ENCODE measurements around the gene MAP3K5. TPM values are rescaled to one million over a fixed set of nuclear protein-coding genes. Genes with fewer than 3 reads are reported as not detected.

The MAP3K5 gene
- total and polyA plus RNA-seq, 9 of the 15 experiments (the other 6 are each of a cell fraction or from before 2014, with no cell fraction given), result 2.2 to 13.0 (median 9.9) TPM

- Histone ChIP-seq H3K27ac (ENCODE audit: extremely low read depth, low read depth, low read length) (no peak overlapping the region), H3K4me1 (replicated peaks in 1 of 2; ENCODE audit: control insufficient read depth in 2 of 2, insufficient read depth in 2 of 2, low read length in 2 of 2) (peaks cover 0 to 6% of the 10 kb centered on the region in 2 experiments; a peak in 3 of 5 replicates), H3K9me3 (replicated peaks; ENCODE audit: control insufficient read depth, insufficient read depth, low read depth, low read length) (no peaks in the 10 kb centered on the region), H3K4me2 (ENCODE audit: insufficient read depth, low read length) (no peak overlapping the region), H4K20me1 (replicated peaks; ENCODE audit: control insufficient read depth, insufficient read depth, low read length) (no peaks in the 10 kb centered on the region), H3K36me3 (ENCODE audit: control insufficient read depth, insufficient read depth, low read length) (no peaks in the 10 kb centered on the region; the same call in 1 of the 3 replicates), H3K79me2 (ENCODE audit: control insufficient read depth, insufficient read depth, low read length) (no peaks in the 10 kb centered on the region), H3K4me3 (no peak overlapping the region), H2AFZ (ENCODE audit: low read depth, low read length) (no peak overlapping the region), H3K9me1 (ENCODE audit: control insufficient read depth, insufficient read depth, low read length) (no peaks in the 10 kb centered on the region), H3K9ac (ENCODE audit: insufficient read depth in 1 of 2, low read depth in 2 of 2, low read length in 2 of 2) (no peak overlapping the region), H3K27me3 (ENCODE audit: control insufficient read depth in 2 of 2, insufficient read depth in 2 of 2, low read length in 2 of 2) (no peaks in the 10 kb centered on the region)
- ChIA-PET CTCF (ENCODE audit: low intra/inter-chr PET ratio) (no interaction called here), POLR2A (interaction anchor here (1.4 to 1.7 kb wide), 2 partner anchors 8 to 115 kb away, joined by 4 to 7 read pairs; partner anchors contain the start of gene MAP3K5)
- in situ Hi-C loops (cut with MboI) (no loop called here), intact Hi-C loops (cut with micrococcal nuclease) (no loop called here)
- FAIRE-seq, result no peak
- no peak for DNase-seq (ENCODE audit: extremely low read depth in 1 of 4, low spot score in 3 of 4)
- no TSS peak for BruUV-seq (replicated peaks)
- no peak for ATAC-seq
- TF ChIP-seq, protein P1, sequence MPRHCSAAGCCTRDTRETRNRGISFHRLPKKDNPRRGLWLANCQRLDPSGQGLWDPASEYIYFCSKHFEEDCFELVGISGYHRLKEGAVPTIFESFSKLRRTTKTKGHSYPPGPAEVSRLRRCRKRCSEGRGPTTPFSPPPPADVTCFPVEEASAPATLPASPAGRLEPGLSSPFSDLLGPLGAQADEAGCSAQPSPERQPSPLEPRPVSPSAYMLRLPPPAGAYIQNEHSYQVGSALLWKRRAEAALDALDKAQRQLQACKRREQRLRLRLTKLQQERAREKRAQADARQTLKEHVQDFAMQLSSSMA (CRISPR knock-in tag; IDR thresholded peaks at IDR 0.05), result no peak
- TF ChIP-seq MEF2D (tag; conservative IDR thresholded peaks at IDR 0.05; ENCODE audit: low read depth) (no peak), ZNF644 (tag; IDR thresholded peaks at IDR 0.05; ENCODE audit: low read depth) (no peak), MAZ (CRISPR knock-in tag; conservative IDR thresholded peaks at IDR 0.05 in 1 of 2, IDR thresholded peaks at IDR 0.05 in 1 of 2) (no peak), E4F1 (CRISPR knock-in tag; IDR thresholded peaks at IDR 0.05; ENCODE audit: borderline replicate concordance) (no peak), ZC3H8 (IDR thresholded peaks at IDR 0.05) (no peak), ZNF830 (CRISPR knock-in tag; IDR thresholded peaks at IDR 0.05) (no peak), C11orf30 (IDR thresholded peaks at IDR 0.05; ENCODE audit: low read depth) (no peak), ZNF668 (CRISPR knock-in tag; IDR thresholded peaks at IDR 0.05) (no peak), CBX1 (IDR thresholded peaks at IDR 0.05; ENCODE audit: low read depth) (no peak)
Measured at GRCh38 chr6:136677822-136678221, 114.5 kb downstream of the MAP3K5 start.
